Activated B cell treated with CpG ODN at 0.5 μM for 24 hours (primary cell): Measurements from ENCODE around the gene NFKBIA. TPM values are rescaled to one million over a fixed set of nuclear protein-coding genes. Genes with fewer than 3 reads are reported as not detected.
"Not testable (repeated sequence)": the region's sequence is repeated elsewhere in the genome, so short reads cannot be mapped to it uniquely, and the experiment has no call there.

ENCODE experiments used
- ATAC-seq: fragments of 200-7000 bp; cut with Tn5 transposase; one replicate; pipeline ENCODE4 v1.10.0; 2021; ENCODE audit warnings: low read depth, mild to moderate bottlenecking, moderate library complexity
- CTCF ChIA-PET: fragments of 350-600 bp; sonication (Branson Sonifier 250); formaldehyde crosslinking; loops from one replicate; lab custom pipeline; 2021; ENCODE audit warnings: antibody characterized with exemption; lab: Charles Lee
- POLR2A ChIA-PET: fragments of 350-600 bp; sonication (Branson Sonifier 250); formaldehyde crosslinking; loops from one replicate; lab custom pipeline; 2021; ENCODE audit warnings: antibody characterized with exemption; lab: Charles Lee
- DNase-seq: peaks from one replicate; pipeline ENCODE4 v3.0.0; 2022
- H3K27ac Mint-ChIP-seq: one replicate; pipeline ENCODE4 v1.8.0; 2020; ENCODE audit warnings: mixed read lengths
- H3K27me3 Mint-ChIP-seq: one replicate; pipeline ENCODE4 v1.8.0; 2021; ENCODE audit warnings: mixed read lengths
- H3K36me3 Mint-ChIP-seq: one replicate; pipeline ENCODE4 v1.8.0; 2021; ENCODE audit warnings: low read depth, mixed read lengths
- H3K4me1 Mint-ChIP-seq: one replicate; pipeline ENCODE4 v1.8.0; 2021; ENCODE audit warnings: mixed read lengths
- H3K4me3 Mint-ChIP-seq: one replicate; pipeline ENCODE4 v1.8.0; 2020; ENCODE audit warnings: mild to moderate bottlenecking, mixed read lengths
- H3K9me3 Mint-ChIP-seq: one replicate; pipeline ENCODE4 v1.8.0; 2020; ENCODE audit warnings: mixed read lengths
- intact Hi-C: fragments of 100-400 bp; cut with micrococcal nuclease; formaldehyde crosslinking; loops from one replicate; pipeline ENCODE4 v1.15.1; 2024
- total RNA-seq: library from RNA; stranded (reverse); gene quantifications from 2 replicates; pipeline ENCODE4 v1.2.3, GENCODE V29; 2022
- TF ChIP-seq, protein P1 (sequence below): fragments of 200-600 bp; IDR thresholded peaks from one replicate; pipeline ENCODE4 v1.8.0; 2022; ENCODE audit warnings: antibody characterized with exemption, mild to moderate bottlenecking

Gene NFKBIA
- total RNA-seq, 1 donor from 2014 or later, result 515 TPM

DNA sequence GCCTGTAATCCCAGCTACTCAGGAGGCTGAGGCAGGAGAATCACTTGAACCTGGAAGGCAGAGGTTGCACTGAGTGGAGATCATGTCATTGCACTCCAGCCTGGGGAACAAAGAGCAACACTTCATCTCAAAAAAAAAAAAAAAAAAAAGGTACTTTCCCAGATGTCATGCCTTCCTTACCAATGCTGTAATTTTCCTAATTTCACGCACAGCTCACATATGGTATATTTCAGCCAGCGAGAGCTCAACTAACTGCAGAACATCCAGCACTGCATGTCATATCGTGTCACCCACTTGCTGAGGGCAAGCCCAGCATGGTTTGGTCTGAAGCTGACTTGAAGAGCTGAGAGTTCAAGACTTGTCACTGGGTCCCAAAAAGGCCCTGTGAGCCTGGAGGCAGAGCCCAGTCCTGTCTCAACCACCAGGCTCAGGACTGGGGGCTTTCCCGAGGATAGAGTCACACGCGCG is 29.0 kb downstream of the NFKBIA start:
- peak; percentile 31 for ATAC-seq
- DNase-seq, result no peak
- no peak overlapping the region for H3K4me3 Mint-ChIP-seq
- intact Hi-C loops, result no loop called here
- H3K36me3 Mint-ChIP-seq, result no peaks in the 10 kb centered on the region
- no peak overlapping the region for H3K27ac Mint-ChIP-seq
- ChIA-PET CTCF (no interaction called here), POLR2A (interaction anchor here (0.9 to 2.5 kb wide), 3 partner anchors 22 to 29 kb away, joined by 3 to 21 read pairs (median 4); partner anchors contain the start of gene NFKBIA)
- peaks cover 8% of the 10 kb centered on the region for H3K9me3 Mint-ChIP-seq
- no peaks in the 10 kb centered on the region for H3K27me3 Mint-ChIP-seq
- TF ChIP-seq, protein P1, sequence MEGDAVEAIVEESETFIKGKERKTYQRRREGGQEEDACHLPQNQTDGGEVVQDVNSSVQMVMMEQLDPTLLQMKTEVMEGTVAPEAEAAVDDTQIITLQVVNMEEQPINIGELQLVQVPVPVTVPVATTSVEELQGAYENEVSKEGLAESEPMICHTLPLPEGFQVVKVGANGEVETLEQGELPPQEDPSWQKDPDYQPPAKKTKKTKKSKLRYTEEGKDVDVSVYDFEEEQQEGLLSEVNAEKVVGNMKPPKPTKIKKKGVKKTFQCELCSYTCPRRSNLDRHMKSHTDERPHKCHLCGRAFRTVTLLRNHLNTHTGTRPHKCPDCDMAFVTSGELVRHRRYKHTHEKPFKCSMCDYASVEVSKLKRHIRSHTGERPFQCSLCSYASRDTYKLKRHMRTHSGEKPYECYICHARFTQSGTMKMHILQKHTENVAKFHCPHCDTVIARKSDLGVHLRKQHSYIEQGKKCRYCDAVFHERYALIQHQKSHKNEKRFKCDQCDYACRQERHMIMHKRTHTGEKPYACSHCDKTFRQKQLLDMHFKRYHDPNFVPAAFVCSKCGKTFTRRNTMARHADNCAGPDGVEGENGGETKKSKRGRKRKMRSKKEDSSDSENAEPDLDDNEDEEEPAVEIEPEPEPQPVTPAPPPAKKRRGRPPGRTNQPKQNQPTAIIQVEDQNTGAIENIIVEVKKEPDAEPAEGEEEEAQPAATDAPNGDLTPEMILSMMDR, result no peak
- peaks cover 5% of the 10 kb centered on the region for H3K4me1 Mint-ChIP-seq

DNA sequence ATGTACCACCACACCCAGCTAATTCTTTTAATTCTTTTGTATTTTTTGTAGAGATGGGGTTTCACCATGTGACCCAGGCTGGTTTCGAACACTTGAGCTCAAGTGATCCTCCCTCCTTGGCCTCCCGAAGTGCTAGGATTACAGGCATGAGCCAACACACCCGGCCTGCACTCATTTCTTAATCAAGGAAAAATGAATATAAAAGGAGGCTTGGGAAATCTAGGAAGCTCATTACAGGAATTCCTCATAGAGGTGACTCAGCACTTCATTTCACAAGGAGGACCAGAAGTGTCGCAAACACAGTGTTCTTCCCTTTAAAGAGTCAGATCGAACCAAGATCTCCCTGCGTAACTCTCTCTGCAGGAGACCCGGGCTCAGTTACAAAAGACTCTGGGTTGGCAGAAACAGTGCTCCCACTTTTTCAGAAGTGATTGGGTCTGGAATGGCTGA is 30.3 kb downstream of the NFKBIA start:
- H3K27me3 Mint-ChIP-seq, result no peaks in the 10 kb centered on the region
- TF ChIP-seq, protein P1, result no peak
- H3K27ac Mint-ChIP-seq, result no peak overlapping the region
- H3K4me1 Mint-ChIP-seq, result peaks cover 5% of the 10 kb centered on the region
- ChIA-PET POLR2A (interaction anchor here (2.5 kb wide), 1 partner anchor 30 kb away, joined by 21 read pairs; the partner anchor contains the start of gene NFKBIA), CTCF (no interaction called here)
- H3K4me3 Mint-ChIP-seq, result no peak overlapping the region
- H3K9me3 Mint-ChIP-seq, result peaks cover 8% of the 10 kb centered on the region
- intact Hi-C loops, result no loop called here
- no peak for DNase-seq
- H3K36me3 Mint-ChIP-seq, result no peaks in the 10 kb centered on the region
- ATAC-seq, result no peak

DNA sequence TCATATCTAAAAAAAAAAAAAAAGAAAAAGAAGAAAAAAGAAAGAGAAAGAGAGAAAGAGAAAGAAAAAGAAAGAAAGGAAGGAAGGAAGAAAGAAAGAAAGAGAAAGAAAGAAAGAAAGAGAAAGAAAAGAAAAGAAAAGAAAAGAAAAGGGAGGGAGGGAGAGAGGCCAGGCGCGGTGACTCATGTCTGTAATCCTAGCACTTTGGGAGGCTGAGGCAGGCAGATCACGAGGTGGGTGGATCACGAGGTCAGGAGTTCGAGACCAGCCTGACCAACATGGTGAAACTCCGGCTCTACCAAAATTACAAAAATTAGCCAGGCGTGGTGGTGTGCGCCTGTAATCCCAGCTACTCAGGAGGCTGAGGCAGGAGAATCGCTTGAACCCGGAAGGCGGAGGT is 31.3 kb downstream of the NFKBIA start:
- DNase-seq, H3K36me3 Mint-ChIP-seq, CTCF ChIA-PET, intact Hi-C loops, H3K9me3 Mint-ChIP-seq, H3K27ac Mint-ChIP-seq, H3K27me3 Mint-ChIP-seq, H3K4me3 Mint-ChIP-seq, POLR2A ChIA-PET, ATAC-seq: not testable (repeated sequence)
- peaks cover 10% of the 10 kb centered on the region for H3K4me1 Mint-ChIP-seq

DNA sequence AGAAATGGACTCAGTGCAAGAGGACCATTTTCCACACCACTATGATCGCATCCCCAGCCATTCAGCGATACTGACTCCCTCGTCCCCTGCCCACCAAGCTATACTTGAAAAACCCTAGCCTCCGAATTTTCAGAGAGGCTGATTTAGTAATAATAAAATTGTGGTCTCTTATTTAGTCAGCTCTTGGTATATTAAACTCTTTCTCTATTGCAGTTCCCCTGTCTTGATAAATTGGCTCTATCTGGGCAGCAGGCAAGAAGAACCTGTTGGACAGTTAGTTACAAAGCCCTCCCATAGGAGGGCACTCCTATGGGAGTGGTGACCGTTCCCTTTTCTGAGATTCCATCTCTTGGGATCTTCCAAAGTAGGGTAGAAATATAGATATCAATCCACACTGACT is 33.6 kb downstream of the NFKBIA start:
- ATAC-seq (no peak), DNase-seq (no peak)
- Mint-ChIP-seq H3K27me3 (no peaks in the 10 kb centered on the region), H3K4me3 (no peak overlapping the region), H3K9me3 (peaks cover 8% of the 10 kb centered on the region), H3K4me1 (peaks cover 33% of the 10 kb centered on the region), H3K27ac (no peak overlapping the region), H3K36me3 (no peaks in the 10 kb centered on the region)
- ChIA-PET POLR2A (interaction anchor here (9.1 kb wide), 1 partner anchor 31 kb away, joined by 191 read pairs; the partner anchor contains the start of gene NFKBIA), CTCF (no interaction called here)
- TF ChIP-seq, protein P1, result no peak
- intact Hi-C loops, result no loop called here

DNA sequence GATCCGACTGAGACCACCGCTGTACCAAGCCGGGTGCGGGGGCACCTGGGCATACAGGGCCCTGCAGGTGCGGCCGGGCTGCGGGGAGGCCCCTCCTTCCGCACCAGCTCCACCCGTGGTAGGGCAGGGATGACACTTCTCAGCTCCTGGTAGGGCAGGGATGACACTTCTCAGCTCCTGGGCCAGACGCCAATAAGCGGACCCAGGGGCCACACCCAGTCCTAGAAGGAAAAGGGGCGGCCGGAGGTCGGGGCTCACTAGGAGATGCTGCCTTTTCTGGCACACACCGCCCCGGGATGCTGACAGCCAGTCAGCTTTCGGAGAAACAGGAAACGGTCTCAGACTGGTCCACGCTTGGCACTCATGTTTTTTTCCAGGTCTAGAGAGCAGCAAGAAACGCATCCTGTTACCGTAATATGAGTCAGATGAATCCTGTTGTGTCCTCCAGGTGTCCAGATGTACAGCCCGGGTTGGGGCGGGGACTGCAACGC is 34.8 kb downstream of the NFKBIA start:
- TF ChIP-seq, protein P1, result no peak
- ATAC-seq (no peak), DNase-seq (no peak)
- Mint-ChIP-seq H3K4me1 (peaks cover 37% of the 10 kb centered on the region), H3K27ac (no peak overlapping the region), H3K4me3 (no peak overlapping the region), H3K9me3 (peaks cover 8% of the 10 kb centered on the region), H3K27me3 (no peaks in the 10 kb centered on the region), H3K36me3 (no peaks in the 10 kb centered on the region)
- CTCF ChIA-PET, result no interaction called here
- POLR2A ChIA-PET, result interaction anchor here (1.0 to 9.1 kb wide), 2 partner anchors 24 to 32 kb away, joined by 3 to 191 read pairs; partner anchors contain the start of gene NFKBIA
- intact Hi-C loops, result no loop called here
